ENCODE data around the gene MTFP1.

DNA sequence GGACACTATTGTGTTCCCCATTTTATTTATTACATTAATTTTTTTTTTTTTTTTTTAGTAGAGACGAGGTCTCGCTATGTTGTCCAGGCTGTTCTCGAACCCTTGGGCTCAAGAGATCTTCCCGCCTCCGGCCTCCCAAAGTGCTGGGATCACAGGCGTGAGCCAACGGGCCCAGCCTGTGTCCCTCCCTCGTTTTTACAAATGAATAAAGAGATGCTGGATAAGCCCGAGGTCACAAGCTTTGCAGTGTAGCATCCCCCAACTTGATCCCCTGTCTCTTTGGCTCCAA, 297 bp upstream of the MTFP1 start:
- TF ChIP-seq, protein P1, sequence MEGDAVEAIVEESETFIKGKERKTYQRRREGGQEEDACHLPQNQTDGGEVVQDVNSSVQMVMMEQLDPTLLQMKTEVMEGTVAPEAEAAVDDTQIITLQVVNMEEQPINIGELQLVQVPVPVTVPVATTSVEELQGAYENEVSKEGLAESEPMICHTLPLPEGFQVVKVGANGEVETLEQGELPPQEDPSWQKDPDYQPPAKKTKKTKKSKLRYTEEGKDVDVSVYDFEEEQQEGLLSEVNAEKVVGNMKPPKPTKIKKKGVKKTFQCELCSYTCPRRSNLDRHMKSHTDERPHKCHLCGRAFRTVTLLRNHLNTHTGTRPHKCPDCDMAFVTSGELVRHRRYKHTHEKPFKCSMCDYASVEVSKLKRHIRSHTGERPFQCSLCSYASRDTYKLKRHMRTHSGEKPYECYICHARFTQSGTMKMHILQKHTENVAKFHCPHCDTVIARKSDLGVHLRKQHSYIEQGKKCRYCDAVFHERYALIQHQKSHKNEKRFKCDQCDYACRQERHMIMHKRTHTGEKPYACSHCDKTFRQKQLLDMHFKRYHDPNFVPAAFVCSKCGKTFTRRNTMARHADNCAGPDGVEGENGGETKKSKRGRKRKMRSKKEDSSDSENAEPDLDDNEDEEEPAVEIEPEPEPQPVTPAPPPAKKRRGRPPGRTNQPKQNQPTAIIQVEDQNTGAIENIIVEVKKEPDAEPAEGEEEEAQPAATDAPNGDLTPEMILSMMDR (IDR thresholded peaks at IDR 0.05) = no peak
- TF ChIP-seq POLR2AphosphoS5 (IDR thresholded peaks at IDR 0.05) = no peak
- no peak for TF ChIP-seq POLR2A (IDR thresholded peaks at IDR 0.05)
